Fibroblast of the conjunctiva (primary cell): ENCODE measurements around the gene UCHL5.

Source experiments
- DNase-seq: peaks from one replicate; pipeline ENCODE4 v3.0.0-alpha.2; 2010; ENCODE audit warnings: low read depth

The UCHL5 gene, protein sequence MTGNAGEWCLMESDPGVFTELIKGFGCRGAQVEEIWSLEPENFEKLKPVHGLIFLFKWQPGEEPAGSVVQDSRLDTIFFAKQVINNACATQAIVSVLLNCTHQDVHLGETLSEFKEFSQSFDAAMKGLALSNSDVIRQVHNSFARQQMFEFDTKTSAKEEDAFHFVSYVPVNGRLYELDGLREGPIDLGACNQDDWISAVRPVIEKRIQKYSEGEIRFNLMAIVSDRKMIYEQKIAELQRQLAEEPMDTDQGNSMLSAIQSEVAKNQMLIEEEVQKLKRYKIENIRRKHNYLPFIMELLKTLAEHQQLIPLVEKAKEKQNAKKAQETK

DNA sequence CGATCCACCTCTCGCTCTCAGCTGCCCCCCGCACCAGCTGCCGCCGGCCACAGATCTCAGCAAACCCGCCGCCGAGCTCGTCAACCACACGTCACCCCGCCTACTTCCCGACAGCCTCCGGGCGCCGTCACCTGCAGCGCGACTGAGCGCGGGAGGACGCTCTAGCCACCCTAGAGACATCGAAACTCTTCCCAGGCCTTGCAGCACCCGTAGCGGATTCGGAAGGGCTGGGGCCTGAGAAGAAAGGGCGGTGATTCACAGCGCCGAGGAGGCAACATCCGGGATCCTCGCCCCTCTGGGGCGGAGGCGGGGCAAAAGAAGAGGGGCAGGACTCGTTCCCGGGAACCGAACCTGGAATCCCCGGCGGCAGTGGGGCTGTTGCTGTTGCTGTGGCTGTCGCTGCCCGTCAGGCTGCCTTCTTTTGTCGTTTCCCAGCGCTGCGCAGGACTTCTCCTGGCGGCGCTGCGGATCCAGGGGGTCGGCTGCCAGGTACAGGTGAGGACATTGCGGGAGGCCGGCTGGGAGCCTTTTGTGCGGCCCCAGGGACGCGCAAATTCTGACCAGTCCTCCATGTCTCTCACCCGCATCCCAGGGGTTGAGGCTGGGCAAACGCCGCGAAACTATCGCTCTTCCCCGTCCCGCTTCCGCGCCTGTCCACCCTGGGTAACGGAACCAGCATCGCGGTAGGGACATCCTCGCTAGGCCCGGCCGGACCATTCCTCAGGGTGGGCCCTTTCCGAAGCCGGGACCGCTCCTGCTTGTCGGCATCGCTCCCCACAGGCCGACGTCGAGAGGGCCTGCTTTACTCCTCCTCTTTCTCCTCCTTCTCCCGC, at the start of gene UCHL5, which contains the start of gene RO60:
TSS of gene UCHL5 (minus strand) at position 79 of the 833 bp plus-strand sequence. CDS start 100 bp downstream, outside the sequence.
TSS of gene RO60 (plus strand) at position 331 of the 833 bp plus-strand sequence. CDS start 9,443 bp downstream, outside the sequence.
- peak; percentile 97 for DNase-seq

DNA sequence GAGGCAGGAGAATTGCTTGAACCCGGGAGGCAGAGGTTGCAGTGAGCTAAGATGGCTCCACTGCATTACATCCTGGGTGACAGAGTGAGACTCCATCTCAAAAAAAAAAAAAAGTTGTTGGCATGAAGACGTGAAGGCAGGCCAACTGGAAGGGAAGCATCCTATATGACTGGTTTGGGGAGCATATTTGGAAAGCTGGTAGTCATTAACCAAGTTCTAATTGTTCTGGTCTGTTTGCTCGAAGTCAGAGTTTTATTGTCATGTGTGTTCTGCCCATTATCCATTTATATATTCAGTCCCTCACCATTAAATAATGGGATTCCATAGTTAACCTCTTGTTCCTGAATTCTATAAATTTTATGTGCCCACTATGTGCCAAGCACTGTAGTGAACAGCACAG, 49.3 kb upstream of the UCHL5 start:
- no peak for DNase-seq

DNA sequence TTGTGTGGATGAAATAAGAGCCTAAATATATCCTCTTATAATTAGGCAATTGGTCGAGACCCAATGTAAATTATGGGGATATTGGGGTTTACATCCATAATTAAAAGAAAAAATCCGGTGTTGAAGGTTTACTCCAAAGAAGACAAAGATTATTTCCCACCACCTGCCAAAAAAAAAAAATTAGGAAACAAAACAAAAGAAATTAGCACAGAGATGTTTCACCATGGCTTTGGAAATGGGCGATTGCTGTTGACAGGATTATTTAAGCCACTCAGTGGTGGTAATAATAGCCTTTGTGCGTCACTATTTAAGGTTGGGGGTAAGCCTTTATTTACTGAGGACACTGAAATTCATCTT, 46.6 kb upstream of the UCHL5 start:
- DNase-seq = no peak

DNA sequence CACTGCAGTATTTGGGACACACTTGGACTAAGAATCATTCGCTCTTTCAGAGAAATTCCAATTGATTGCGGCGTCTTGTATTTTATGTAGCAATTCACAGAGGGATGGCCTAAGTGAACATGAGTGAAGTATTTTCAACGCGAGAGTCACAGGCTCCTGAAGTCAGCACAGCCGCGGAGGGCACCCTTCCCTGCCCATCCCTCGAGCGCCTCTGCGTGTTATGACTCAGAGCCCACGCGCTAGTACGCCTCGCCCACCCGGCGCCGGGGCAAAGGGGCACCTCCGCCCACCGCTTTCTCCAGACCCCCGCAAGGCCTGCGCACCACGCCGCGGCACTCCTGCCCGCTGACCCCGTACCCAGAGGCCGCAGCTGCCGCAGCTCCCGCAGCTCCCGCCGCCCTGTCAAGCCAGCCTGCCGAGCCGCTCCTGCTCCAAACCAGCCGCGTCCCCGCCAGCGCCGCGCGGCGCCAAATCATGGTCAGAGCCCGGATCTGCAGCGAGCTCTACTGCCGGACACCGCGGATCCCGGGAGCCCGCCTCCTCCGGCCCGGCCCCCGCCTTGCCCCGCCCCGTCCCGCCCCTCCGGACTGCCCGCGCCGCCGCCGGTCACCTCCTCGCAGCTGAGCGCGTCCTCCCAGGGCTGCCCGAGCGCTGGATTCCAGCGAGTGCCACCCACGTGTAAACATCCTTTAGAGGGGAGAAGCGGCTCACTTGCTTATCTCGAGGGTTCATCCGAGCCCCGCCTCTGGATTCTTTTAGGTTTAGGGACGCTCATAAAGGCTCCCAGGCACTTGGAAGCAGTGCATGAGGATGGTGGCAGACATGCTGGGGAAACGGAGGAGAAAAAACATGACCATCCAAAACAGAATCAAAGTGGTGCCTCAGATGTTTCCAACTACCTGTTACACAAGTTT, 46.0 kb upstream of the UCHL5 start, which contains the start of gene GLRX2:
TSS of gene GLRX2 (minus strand) at position 508 of the 914 bp plus-strand sequence. CDS start at position 476, 32 bp downstream.
- peak; percentile 69 for DNase-seq

DNA sequence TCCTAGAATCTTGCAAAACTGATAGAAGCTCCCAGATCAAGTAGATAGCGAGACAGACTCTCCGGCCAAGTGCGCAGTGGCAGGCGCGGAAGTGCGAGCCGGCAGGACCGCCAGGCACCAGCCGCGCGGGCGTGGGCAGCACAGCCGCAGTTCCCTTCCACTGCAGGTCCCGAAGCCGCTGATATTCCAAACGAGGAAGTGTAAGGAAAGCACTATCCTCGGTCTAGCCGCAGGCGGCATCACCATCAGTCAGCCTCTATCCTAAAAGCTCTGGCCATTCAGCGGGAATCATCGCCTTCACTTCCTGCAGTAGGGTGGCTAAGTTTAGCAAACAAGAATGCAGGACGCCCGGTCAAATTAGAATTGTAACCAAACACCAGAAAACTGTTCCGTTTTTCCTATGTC, 45.3 kb upstream of the UCHL5 start:
- no peak for DNase-seq

DNA sequence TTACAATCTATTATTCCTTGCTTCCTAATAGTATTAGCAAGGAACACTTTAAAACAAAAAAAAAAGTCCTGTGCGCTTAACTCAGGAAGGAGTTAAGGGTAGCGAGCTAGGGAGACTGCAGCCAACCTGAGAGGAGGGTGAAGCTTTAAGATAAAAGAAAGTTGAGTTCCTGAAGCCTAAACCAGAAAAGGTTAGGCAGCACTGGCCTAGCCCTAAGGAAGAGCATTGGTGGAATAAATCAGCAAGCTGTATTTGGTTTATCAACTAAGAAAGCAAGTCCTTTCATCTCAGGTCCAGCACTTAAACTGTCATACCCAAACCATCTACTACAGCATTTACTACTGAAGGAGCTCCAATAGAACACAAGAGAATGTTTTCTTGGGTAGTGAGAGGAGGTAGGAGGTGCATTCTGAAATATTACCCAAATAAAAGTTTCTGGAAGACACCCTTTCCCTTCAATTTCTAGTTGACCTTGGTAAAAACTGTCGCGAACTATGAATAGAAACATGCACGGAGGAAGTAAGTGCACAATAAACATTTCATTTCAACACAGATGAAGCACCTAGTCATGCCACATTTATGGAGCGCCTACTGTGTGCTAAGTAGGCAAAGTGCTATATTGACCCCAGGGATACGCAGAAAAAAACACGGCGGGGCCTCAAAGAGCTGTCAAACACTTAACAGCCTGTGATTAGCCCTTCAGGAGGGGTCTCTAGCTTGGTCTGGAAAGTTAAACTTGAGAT, 44.8 kb upstream of the UCHL5 start:
- no peak for DNase-seq

DNA sequence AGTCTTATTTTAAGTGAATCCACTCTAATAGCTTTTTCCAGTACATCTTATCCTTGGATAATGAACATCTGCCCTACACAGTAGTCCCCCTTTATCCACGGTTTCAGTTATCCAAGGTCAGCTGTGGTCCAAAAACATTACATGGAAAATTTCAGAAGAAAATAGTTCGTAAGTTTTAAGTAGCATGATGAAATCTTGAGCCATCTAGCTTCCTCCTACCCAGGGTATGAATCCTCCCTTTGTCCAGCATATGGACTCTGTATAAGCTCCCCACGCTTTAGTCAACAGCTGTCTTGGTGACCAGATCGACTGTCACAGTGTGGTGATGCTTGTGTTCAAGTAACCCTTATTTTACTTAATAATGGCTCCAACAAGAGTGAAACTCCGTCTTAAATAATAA, 43.5 kb upstream of the UCHL5 start:
- DNase-seq = no peak

DNA sequence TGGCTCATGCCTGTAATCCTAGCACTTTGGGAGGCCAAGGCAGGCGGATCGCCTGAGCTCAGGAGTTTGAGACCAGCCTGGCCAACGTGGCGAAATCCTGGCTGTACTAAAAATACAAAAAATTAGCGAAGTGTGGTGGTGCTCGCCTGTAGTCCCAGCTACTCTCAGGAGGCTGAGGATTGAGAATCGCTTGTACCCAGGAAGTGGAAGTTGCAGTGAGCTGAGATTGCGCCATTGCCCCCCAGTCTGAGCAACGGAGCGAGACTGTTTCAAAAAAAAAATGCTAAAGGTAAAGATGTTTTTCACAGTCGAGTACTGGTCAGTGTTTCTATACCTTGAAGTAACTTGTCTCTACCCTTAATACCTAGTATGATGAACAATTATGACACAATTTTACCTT, 35.0 kb upstream of the UCHL5 start:
- no peak for DNase-seq

DNA sequence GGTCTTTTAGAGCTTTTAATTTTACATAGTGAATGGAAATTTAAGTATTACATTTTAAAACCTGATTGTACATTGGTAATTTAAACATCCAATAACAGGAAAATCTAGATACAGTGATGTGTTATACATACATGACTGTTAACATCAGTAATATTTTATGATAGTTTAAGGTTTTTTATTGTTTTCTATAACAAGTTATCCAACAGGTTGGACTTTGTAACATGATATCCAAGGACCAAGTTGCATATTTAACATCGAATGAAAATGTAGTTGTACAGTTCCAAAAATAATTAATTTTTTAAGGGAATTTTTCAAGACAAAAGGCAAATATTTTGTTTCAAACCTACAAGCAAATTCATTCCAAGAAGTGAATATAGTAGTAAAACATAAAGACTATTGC, 31.7 kb upstream of the UCHL5 start:
- no peak for DNase-seq

DNA sequence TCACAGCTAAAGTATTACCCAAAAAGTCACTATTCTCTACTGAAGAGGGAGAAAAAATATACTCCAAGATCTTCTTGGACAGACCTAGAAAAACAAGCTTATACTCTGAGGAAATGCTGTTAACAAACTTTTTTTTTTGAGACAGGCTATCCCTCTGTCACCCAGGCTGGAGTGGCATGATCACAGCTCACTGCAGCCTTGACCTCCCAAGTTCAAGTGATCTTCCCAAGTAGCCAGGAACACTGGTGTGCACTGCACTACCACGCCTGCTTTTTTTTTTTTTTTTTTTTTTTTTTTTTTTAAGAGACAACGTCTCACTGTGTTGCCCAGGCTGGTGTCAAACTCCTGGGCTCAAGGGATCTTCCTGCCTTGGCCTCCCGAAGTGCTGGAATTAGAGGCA, 28.7 kb upstream of the UCHL5 start:
- DNase-seq = no peak

DNA sequence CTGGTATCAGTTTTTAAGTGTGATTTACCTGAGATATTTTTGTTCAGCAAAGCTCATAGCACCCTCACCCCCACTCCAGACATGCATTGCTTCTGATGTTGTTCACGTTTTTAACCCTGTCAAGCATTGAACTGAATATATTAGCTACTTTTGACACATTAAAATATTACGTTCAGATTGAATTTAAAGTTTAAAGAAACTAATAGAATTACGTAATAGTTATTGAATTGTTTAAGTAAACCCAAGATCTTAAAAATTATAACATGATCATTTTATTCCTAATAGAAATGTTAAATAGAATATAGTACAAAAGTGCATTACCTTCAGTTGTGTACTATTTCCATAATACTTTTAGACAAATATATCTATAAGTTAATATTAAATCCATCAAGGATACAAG, 27.2 kb upstream of the UCHL5 start:
- no peak for DNase-seq

DNA sequence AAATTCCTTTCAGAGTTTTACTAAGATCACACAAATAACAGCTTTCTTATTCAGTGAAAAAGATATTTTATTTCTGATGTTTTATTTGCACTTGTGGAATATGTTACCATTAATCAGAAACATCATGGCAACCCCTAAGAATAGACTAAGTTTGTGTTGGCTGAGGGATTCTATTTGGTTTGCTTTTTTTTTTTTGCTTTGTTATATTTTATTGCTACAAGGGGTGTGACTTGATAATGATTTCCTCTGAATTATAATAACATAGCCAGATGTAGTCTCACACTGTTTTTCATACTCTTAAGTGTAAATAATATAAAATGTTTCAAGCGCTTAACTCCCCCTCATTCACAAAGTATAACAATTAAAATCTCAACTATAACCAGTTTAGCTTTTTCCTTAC, 26.1 kb upstream of the UCHL5 start:
- DNase-seq = no peak

DNA sequence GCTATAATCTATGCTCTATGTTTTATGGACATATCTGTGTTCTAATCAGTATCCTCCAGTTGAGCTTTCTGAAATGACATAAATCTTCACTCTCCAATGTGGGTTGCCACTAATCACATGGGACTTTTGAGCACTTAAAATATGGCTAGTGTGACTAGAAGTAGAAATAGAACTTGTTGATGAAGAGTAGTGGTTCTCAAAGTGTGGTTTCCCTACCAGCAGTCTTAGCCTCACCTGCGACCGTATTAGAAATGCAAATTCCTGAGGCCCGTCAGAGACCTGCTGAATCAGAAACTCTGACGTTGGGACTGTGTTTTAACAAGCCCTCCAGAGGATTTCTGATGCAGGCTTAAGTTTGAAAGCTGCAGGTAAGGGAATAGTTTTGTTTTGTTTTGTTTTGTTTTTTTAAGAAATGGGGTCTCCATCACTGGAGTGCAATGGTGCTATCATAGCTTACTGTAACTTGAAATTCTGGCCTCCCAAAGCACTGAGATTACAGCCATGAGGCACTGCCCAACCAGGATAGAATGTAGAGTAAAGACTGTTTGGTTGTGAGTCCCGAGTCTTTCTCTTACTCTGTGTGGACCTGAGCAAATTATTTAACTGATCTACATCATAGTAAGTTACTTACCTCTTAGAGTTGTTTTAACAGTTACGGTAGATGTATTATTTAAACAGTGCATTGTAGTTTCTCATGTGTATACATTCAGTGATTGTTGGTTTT, 24.4 kb upstream of the UCHL5 start:
- no peak for DNase-seq

DNA sequence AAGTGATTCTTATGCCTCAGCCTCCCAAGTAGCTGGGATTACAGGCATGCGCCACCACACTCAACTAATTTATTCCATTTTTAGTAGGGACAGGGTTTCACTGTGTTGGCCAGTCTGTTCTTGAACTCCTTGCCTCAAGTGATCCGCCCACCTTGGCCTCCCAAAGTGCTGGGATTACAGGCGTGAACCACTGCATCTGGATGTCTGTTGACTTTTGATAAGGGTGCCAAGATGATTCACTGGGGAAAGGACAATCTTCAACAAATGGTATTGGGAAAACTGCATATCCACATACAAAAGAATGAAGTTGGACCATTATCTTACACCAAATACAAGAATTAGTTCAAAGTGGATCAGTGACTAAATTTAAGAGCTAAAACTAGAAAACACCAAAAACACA, 20.0 kb upstream of the UCHL5 start:
- DNase-seq = no peak

DNA sequence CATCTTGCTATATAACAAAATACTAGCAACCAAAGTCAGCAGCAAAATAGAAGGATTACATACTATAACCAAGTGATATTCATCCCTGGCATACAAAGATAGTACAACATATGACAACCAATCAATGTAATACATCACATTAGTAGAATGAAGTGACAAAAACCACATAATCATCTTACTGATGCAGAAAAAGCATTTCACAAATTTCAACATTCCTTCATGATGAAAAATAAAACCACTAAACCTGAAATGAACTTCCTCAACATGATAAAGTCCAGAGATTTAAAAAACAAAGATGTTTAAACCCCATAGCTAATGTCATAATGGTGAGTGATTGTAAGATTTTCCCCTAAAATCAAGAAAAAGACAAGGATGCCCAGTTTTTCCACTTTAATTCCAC, 18.8 kb upstream of the UCHL5 start:
- DNase-seq = no peak

DNA sequence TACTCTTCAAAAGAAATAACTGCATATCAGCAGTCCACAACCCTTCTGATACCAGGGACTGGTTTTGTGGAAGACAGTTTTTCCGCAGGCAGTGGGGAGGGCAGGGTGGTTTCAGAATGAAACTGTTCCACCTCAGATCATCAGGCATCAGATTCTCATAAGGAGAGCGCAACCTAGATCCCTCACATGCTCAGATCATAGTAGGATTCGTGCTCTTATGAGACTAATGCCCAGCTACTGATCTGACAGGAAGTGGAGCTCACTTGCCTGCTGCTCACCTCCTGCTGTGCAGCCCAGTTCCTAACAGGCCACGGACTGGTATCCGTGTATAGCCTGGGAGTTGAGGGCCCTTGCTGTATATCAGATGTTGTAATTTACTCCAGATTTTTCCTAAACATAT, 11.8 kb upstream of the UCHL5 start:
- DNase-seq = no peak

DNA sequence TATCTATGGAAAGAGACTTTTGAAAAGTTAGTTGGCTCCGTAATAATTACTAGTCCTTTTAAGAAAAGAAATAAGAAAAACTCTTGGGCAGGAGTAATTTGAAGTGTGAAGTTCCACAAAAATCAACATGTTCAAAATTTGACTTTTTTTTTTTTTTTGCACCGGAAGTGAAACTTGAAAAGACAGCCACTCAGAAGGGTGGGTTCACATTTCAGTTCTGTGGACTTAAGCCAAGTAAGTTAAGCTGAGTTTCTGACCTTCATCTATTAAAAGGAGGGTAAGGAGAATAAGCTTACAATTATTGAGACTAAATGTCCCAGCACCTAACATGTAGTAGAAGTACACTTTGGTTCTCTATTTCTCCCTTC, 11.2 kb upstream of the UCHL5 start:
- DNase-seq = no peak

DNA sequence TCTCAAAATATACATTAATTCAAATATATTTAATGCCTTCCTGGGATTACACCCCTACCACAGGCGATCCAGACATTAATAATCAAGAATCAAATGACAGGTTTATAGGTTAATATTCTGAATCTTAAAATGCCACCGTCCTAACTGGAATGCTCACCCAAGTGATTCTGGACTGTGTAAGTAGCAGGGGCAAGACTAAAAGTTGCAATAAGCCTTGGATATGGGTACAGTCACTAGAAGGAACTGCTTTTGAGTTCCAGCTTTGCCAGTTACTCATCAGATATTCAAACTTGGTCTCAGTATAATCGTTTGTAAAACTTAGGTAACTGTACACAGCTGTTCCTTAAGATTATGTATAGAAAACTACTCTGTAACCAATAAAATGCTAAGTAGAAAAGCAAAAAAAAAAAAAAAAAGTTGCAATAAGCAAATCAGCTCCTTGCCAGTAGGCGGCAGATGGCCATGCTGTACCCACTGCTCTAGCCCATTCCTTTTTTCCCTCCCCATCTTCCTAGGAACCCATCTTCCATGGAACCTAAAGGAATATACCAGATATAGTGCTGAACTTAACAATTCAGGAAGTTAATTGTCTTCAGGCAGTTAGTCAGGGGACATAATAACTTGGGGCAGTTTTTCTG, 10.7 kb upstream of the UCHL5 start:
- DNase-seq = peak; percentile 17

DNA sequence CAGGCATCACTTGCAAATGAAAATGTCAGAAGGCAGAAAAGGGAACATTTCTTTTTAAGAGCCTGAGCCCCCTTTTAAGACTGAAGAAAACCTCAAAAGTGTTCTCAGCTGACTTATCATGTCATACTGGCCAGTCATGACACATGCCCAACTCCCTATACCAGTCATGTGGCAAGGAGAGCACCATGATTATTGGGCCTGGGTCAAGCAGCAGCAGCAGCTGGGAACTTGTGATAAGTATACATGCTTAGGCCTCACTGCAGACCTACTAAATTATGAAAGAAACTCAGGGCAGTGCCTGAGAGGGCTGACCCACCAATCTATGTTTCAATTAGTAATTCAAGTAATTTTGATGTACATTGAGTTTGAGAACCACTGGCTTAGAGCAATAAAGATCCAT, 8.9 kb upstream of the UCHL5 start:
- no peak for DNase-seq

DNA sequence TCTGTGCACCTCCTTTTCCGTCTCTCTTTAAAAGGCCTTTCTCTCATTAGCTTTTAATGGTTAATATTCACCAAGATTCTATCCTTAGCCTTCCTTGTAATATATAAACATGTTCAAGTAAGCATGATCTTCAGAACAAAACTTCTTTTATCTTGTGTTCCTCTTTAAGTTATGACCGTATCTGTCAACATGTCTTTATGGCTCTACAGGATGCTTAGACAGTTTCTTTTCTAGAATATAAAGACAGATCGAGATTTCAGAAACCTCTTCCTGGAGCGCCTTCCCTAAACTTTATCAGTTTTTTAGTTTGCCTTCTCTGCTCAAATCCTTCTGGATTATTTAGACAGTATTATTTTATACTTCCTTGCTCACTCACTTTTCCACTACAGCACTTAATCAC, 7.4 kb upstream of the UCHL5 start:
- DNase-seq = no peak
